AG09309 (cell line): ENCODE data around the gene UVSSA.
"Not testable (repeated sequence)": the region's sequence is repeated elsewhere in the genome, so short reads cannot be mapped to it uniquely, and the experiment has no call there.

ENCODE experiments used
- DNase-seq: peaks from one replicate; pipeline ENCODE4 v3.0.0-alpha.2; 2010; ENCODE audit warnings: low read depth
- H3K4me3 ChIP-seq: 2 replicates; pipeline ENCODE4 v1.5.1; 2011; ENCODE audit warnings: mild to moderate bottlenecking, low read depth, low read length, moderate library complexity; ENCODE audit not compliant: control insufficient read depth
- TF ChIP-seq, protein P1 (sequence below): IDR thresholded peaks from 2 replicates; pipeline ENCODE4 v1.5.1; 2011; ENCODE audit warnings: mild to moderate bottlenecking, low read depth, low read length, inconsistent platforms; ENCODE audit not compliant: insufficient read depth, control insufficient read depth; ENCODE audit errors: missing control alignments

The UVSSA gene

DNA sequence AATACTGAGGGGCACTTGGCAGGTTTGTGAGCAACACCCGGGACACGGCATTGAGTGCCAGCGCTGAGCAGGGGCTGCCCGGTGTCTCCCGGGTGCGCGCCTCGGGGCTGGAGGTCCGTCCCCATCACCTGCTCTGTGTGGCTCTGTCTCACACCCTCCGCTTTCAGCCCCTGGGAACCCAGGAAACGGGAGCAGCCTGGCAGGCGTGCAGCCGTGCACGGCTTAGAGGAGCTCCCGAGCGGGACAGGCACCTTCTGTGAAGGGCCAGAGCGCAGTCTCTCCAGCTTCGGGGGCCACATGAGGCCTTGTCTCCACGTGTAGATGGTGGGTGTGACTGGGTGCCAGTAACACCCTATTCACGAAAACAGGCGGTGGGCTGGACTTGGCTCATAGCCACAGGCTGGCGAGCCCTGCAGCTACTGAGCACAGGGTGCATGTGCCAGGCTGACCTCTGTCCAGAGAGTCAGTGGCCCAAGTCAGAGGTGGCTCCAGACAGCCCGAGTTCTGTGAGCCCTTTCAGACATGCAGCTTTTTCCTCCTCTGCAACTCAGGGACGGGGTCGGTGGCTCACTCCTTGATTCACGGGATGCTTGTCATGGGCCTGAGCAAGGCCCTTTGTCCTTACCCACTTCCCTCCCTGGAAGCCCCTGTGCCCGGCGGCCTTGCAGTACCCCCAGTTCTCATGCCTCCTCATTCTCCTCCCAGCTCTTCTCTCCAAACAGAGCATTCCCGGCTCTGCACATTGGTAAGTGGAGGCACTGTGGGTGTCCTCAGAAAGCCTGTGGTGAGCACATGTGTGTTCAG, 23.5 kb downstream of the UVSSA start:
- H3K4me3 ChIP-seq, result no peak overlapping the region
- DNase-seq, result no peak
- TF ChIP-seq, protein P1, sequence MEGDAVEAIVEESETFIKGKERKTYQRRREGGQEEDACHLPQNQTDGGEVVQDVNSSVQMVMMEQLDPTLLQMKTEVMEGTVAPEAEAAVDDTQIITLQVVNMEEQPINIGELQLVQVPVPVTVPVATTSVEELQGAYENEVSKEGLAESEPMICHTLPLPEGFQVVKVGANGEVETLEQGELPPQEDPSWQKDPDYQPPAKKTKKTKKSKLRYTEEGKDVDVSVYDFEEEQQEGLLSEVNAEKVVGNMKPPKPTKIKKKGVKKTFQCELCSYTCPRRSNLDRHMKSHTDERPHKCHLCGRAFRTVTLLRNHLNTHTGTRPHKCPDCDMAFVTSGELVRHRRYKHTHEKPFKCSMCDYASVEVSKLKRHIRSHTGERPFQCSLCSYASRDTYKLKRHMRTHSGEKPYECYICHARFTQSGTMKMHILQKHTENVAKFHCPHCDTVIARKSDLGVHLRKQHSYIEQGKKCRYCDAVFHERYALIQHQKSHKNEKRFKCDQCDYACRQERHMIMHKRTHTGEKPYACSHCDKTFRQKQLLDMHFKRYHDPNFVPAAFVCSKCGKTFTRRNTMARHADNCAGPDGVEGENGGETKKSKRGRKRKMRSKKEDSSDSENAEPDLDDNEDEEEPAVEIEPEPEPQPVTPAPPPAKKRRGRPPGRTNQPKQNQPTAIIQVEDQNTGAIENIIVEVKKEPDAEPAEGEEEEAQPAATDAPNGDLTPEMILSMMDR, result no peak

GRCh38 chr4:1371176-1372165, 24.5 kb downstream of the UVSSA start:
- DNase-seq, result no peak
- H3K4me3 ChIP-seq, result no peak overlapping the region
- TF ChIP-seq, protein P1, result no peak

DNA sequence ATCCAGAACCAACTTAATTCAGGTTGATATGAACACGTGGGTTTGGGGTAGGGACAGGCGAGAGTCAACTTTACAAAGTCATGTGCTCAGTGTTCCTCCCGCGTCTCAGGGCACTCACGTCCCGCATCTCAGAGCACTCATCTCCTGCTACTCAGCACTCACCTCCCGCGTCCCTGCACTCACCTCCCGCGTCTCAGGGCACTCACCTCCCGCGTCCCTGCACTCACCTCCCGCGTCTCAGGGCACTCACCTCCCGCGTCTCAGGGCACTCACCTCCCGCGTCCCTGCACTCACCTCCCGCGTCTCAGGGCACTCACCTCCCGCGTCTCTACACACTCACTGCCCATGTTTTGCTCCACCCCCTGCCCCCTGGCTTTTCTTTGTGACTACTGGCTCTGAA, 25.6 kb downstream of the UVSSA start:
- DNase-seq, H3K4me3 ChIP-seq: not testable (repeated sequence)

GRCh38 chr4:1373892-1374705, 27.1 kb downstream of the UVSSA start:
- no peak overlapping the region for H3K4me3 ChIP-seq
- no peak for DNase-seq
- TF ChIP-seq, protein P1, result no peak

DNA sequence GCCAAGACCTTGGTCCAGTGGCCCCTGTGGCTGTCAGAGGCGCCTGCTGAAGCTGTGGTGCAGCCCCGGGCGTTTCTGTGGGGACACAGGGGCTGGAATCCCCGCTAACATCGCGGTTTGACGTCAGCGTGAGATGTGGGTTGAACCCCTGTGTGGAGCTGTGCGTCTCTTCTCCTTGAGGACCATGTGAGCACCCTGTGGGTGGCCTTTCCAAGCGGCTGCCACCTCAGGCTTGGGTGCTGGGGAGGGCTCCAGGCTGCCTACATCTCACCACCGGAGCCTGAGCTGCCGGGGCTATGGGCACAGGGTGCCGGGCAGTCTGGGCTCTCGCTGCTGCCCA, 27.7 kb downstream of the UVSSA start:
- no peak for DNase-seq
- TF ChIP-seq, protein P1, result no peak
- no peak overlapping the region for H3K4me3 ChIP-seq

GRCh38 chr4:1375051-1375721, 28.2 kb downstream of the UVSSA start:
- no peak for DNase-seq
- TF ChIP-seq, protein P1, result no peak
- no peak overlapping the region for H3K4me3 ChIP-seq
